Right forelimb (tissue), 1 donor: ENCODE results near the gene REXO4.

ENCODE experiments used
- DNase-seq: peaks from one replicate; pipeline ENCODE4 v3.0.0-alpha.2; 2018

Gene REXO4

GRCh38 chr9:133362359-133363044 is 55.3 kb downstream of the REXO4 start:
- no peak for DNase-seq

GRCh38 chr9:133361507-133362092 is 56.2 kb downstream of the REXO4 start:
- no peak for DNase-seq

GRCh38 chr9:133360400-133361393 is 57.1 kb downstream of the REXO4 start:
- DNase-seq: no peak

GRCh38 chr9:133359399-133360175 is 58.2 kb downstream of the REXO4 start:
- no peak for DNase-seq

- DNase-seq: no peak
Observed at GRCh38 chr9:133357656-133358055, 60.2 kb downstream of the REXO4 start.

- DNase-seq: peak; percentile 90
Observed at GRCh38 chr9:133356391-133357091, 61.3 kb downstream of the REXO4 start, which contains the start of the genes SURF1 and SURF2. Gene SURF1, minus strand, starts transcription at chr9:133356487. Its CDS starts 34 bp downstream, at chr9:133356453. Gene SURF2, plus strand, starts transcription at chr9:133356550. Its CDS starts 43 bp downstream, at chr9:133356593.
